Measurements from ENCODE around the gene ANGPTL8.

DNA sequence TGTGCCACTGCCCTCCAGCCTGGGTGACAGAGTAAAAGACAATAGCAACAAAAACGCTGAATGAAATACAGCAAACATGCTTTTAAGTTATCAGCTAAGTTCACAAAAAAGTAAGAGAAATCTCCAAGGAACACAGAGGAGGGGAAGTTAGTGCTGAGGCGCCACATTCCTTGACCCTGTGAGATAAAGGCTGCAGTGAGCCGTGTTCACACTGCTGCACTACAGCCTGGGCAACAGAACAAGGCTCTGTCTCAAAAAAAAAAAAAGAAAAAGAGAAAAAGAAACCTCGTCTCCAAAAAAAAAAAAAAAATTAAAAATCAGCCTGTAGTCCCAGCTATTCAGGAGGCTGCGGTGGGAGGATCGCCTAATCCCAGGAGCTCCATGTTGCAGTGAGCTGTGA, 39.3 kb downstream of the ANGPTL8 start:
- TF ChIP-seq ATF1 (CRISPR knock-in tag; IDR thresholded peaks at IDR 0.05) (no peak), E2F5 (CRISPR knock-in tag; IDR thresholded peaks at IDR 0.05) (no peak), ESRRA (CRISPR knock-in tag; IDR thresholded peaks at IDR 0.05; ENCODE audit: borderline replicate concordance) (no peak), IRF1 (CRISPR knock-in tag; IDR thresholded peaks at IDR 0.05) (no peak), KAT7 (CRISPR knock-in tag; IDR thresholded peaks at IDR 0.05; ENCODE audit: borderline replicate concordance) (no peak), MAX (CRISPR knock-in tag; IDR thresholded peaks at IDR 0.05) (no peak), ZNF423 (CRISPR knock-in tag; IDR thresholded peaks at IDR 0.05) (no peak), TEAD4 (CRISPR knock-in tag; IDR thresholded peaks at IDR 0.05) (no peak), ZNF138 (CRISPR knock-in tag; conservative IDR thresholded peaks at IDR 0.05) (no peak), CBFB (CRISPR knock-in tag; IDR thresholded peaks at IDR 0.05; ENCODE audit: low read depth) (no peak), RELA (CRISPR knock-in tag; IDR thresholded peaks at IDR 0.05; ENCODE audit: borderline replicate concordance) (no peak), FOXK1 (CRISPR knock-in tag; IDR thresholded peaks at IDR 0.05) (no peak)
- TF ChIP-seq, protein P1, sequence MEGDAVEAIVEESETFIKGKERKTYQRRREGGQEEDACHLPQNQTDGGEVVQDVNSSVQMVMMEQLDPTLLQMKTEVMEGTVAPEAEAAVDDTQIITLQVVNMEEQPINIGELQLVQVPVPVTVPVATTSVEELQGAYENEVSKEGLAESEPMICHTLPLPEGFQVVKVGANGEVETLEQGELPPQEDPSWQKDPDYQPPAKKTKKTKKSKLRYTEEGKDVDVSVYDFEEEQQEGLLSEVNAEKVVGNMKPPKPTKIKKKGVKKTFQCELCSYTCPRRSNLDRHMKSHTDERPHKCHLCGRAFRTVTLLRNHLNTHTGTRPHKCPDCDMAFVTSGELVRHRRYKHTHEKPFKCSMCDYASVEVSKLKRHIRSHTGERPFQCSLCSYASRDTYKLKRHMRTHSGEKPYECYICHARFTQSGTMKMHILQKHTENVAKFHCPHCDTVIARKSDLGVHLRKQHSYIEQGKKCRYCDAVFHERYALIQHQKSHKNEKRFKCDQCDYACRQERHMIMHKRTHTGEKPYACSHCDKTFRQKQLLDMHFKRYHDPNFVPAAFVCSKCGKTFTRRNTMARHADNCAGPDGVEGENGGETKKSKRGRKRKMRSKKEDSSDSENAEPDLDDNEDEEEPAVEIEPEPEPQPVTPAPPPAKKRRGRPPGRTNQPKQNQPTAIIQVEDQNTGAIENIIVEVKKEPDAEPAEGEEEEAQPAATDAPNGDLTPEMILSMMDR (IDR thresholded peaks at IDR 0.05): no peak
